ENCODE results near the gene NDUFB4.

NDUFB4 gene

DNA sequence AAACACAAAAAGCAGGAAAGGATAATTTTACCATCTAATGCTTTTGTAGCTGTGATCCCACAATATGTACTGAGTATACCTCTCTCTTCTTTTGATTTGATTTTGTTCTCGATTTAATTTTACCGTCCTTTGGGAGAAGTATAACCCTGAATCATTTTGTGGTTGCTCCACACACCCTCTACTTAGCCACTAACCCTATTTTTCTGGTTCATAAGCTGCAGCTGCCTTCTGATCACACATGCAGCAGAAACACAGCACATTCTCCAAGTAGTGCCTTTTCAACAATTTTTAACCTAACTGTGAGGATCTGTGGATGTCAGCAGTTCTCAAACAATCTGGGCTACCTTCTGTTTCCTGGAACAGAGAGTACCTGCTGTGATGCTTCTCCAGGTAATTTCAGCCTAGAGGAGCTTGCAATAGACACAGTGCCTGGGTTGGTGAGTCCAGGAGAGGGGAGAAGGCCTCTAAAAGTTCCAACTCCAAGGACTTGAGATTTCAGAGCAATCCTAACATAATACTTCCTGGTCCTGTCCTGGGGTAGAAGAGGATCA, 45.6 kb downstream of the NDUFB4 start:
- DNase-seq, result no peak

GRCh38 chr3:120642368-120642948, 46.3 kb downstream of the NDUFB4 start:
- peak; percentile 13 for DNase-seq

DNA sequence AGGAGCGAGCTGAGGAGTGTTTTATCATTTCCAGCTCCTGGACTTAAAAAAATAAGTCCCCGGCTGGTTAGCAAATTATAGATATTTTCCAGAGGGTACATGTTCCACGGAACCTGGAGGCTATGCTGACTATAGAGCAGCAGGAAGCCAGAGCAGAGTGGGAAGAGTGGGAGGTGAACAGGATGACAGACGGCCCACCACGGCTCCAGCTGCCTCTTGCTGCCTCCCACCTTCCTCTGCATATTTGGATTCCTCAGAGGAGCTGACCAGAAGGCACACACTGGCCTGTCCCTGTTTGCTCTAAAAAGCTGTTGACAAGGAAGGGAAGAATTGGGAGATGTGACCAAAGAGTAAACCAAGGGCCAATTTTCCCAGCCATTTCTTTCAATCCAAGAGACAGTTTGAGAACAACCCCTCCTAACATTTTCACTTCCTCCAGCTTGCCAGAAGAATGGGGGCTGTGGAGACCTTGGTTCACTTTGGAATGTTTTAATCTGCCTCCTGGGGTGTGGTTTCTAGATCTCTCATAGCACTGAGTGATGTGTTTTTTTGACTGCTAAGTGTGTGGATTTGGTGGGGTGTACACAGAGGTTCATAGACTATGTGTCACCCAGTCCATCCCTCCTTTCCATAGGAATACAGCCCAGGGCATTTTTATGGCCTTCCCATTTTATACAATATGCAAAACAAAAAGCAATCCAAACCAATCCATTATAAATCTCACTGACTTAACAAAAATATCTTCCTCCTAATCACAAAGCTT, 49.1 kb downstream of the NDUFB4 start:
- DNase-seq, result no peak

GRCh38 chr3:120646771-120647432, 50.8 kb downstream of the NDUFB4 start:
- DNase-seq, result no peak

DNA sequence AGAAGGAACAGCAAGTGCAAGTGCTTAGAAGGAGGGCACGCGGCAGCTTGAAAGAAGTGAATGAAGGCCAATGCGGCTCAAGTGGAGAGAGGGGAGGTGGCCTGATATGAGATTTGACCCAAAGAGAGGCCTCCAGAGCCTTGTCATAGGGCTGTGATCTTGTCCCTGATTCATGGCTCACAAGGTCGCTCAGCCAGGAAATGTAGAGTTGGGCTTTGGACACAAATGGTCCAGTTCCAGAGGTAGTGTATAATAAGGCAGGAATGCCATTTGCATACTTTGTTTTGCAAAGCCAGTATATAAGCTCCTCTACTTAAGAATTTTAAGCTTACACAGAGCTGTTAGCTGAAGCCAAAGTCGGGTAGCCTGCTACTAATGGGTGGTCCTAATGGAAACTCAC, 52.2 kb downstream of the NDUFB4 start:
- DNase-seq, result no peak

- no peak for DNase-seq
These were observed 53.7 kb downstream of the NDUFB4 start for GRCh38 chr3:120649830-120650233.

DNA sequence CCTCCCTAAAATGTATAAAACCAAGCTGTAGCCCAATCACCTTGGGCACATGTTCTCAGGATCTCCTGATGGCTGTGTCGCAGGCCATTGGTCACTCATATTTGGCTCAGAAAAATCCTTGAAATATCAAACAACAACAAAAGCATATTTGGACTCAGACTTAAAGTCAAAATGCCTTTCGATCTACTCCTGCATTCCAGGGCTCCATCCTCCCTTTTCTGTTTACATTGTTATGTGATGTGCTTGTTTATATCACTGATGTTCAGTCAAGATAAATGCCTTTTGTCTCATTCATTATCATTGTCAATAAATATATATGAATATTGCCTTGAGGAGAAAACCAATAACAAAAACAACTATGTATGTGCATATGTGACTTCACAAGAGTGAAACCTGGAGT, 54.2 kb downstream of the NDUFB4 start:
- no peak for DNase-seq

All from stimulated activated CD4-positive, alpha-beta T cell treated with anti-CD3 and anti-CD28 coated beads, Interleukin-1b, Interleukin-23, amount 100 ng/mL, for 48 hours (primary cell).